Activated CD4-positive, alpha-beta T cell treated with anti-CD3 and anti-CD28 coated beads, Interleukin-2, amount 50 U/mL, for 16 hours (primary cell): ENCODE data around the gene ST7.

Source experiments
- DNase-seq: peaks from one replicate; pipeline ENCODE4 v3.0.0-alpha.2; 2020

Gene ST7

DNA sequence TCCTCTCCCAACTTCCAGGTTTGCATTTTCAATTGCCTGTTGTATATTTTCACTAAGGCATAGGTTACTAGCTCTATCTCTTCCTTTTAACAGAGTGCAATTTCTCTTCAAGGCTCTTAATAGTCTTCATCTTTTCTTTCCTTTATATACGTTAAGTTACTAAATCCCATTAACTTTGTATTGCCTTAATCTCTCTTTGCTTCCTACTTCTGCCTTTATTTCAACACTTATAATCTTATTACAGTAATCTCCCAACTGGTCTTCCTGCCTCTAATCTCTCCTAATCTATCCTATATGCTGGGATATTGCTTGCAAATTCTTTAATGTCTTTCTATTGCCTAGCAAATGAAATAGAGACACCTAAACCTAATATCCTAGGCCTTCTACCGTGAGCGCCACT, 26.1 kb downstream of the ST7 start:
- DNase-seq: no peak

DNA sequence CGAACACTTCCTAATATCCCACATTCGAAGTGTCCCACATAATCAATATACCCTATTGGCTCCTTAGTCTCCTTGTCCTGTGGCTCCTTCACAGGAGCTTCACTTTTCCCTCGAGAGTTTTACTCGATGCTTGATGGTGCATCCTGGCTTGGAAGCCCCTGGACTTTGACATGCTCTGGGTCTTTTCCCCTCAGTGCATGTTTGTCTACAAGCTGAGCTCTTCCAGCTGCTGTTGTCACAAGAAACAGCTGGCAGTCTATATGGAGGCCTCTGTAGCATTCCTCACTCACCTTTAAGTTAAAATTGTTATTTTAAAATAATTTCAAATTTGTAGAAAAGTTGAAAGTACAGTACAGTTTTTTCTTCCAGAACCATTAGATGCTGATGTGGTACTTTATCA, 27.1 kb downstream of the ST7 start:
- no peak for DNase-seq

- no peak for DNase-seq
Observed at GRCh38 chr7:116981939-116982338, 28.6 kb downstream of the ST7 start.

- DNase-seq: no peak
Observed at GRCh38 chr7:116984511-116984910, 31.2 kb downstream of the ST7 start.

GRCh38 chr7:116984917-116985316, 31.6 kb downstream of the ST7 start:
- DNase-seq: peak; percentile 49

DNA sequence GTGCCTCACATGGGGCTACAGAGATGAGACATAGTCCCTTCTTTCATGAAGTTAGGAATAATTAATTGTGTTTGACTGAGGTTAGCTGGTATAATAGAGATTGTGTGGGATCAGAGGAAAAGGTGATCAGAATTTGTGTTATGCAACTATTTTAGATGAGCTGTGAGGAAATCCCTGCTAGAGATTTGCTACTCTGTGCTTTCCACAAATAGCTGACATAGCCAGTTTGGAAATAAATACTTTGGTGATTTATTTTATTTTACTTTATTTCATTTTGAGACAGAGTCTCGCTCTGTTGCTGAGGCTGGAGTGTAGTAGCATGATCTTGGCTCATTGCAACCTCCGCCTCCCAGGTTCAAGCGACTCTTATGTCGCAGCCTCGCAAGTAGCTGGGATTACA, 32.3 kb downstream of the ST7 start:
- DNase-seq: no peak

DNA sequence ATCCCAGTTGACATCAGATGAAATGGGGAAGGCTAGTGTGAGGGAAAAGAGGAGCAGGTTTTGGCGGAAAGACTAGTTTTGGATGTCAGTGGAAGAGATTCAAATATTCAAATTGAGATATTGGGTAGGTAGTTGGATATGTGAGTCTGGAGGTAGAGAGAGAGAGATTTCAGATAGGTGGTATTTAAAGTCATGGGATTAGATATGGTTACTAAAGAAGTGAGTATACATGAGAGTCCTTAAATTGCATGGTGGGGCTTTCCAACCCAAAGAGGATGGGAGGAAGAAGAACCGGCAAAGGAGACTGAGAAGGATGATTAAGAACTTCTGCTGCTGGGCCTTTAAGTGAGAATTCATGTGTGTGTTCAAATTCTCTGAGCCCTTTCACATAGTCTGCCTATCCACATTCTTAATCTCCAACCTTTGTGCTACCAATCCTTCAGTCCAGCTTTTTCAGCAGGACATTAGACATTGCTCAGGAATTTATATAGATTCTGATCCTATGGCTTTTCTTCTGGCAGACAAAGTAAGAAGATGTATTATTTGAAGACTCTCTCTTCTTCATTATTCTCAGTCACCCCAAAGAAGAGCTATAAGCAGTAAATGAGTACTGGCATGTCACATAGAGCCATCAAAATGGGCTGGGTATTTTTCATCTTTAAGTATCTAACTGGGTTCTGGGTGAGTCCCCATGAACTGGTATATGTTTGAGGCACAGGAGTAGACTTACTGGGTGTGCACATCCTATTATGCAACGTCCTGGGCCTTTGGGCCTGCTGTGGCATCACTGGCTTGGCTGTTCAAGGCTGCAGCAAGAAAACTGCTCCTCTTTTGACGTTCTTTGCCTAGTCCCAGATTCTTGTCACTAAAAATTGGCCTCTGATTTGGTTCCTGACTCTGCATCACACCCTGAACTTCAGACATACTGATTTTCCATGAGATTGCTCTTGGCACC, 33.6 kb downstream of the ST7 start:
- peak; percentile 26 for DNase-seq

GRCh38 chr7:116988363-116988989, 35.2 kb downstream of the ST7 start:
- DNase-seq: no peak

GRCh38 chr7:116990056-116990455, 36.8 kb downstream of the ST7 start:
- no peak for DNase-seq

DNA sequence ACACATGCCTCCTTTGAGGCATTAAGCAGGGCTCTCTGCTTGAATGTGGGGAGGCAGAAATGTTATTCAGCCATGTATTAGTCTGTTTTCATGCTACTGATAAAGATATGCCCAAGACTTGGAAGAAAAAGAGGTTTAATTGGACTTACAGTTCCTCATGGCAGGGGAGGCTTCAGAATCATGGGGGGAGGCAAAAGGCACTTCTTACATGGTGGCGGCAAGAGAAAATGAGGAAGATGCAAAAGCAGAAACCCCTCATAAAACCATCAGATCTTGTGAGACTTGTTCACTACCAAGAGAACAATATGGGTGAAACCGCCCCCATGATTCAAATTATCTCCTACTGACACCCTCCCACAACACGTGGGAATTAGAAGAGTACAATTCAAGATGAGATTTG, 37.9 kb downstream of the ST7 start:
- no peak for DNase-seq

DNA sequence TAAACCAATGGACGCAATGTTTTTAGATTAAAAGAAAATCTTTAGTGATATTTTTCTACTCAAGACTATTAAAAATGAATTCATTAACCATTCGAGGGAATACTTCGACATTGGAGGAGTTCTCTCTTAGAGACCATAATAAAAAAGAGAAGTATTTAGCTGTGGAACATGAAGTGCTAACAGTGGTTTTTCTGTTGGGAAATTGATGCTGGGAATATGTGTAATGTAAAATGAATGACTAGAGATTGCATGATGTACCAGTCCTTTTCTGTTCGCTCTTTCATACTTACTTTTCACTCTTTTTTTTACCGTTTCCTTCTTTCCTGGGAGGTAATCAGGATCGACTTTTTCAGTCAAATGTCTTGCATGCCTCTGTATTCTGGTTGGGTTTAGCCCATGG, 41.3 kb downstream of the ST7 start:
- DNase-seq: no peak

GRCh38 chr7:116997972-116998371, 44.7 kb downstream of the ST7 start:
- no peak for DNase-seq

GRCh38 chr7:116998567-116999175, 45.4 kb downstream of the ST7 start:
- DNase-seq: no peak

DNA sequence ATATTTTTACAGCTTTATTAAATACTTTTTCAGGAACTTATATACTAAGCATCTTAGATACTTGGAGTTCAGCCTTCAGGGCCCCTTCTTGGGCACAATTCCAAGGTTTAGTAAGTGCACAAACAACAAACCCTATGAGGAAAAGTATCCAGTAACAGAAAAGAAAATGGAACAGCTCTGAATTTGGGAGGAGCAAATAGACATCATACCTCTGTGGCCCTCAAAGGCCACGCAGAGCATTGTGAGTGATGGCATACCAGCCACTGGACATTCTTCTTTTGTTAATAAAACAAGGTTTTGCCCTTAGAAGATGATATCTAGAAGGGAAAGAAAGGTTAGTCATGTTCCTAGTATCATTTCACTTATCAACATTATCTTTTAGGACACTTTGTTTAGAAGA, 46.0 kb downstream of the ST7 start:
- no peak for DNase-seq

DNA sequence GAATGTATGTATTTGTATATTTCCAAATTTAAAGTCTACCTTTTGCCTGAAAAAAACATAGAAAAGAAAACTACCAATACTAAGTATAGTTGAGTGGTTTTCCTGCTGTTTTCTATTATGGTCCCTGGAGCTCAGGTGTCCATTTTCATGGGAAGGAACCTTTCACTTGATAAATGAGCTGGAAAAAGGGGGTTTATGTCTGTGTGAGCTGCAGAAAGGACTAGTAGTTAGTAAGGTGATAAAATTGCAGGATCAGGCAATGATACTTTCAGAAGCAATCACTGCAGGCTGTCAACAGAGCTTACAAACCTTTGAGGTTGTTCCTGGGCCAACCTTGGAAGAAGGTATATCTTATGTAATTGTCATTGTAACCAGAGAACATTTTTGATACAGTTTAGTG, 48.0 kb downstream of the ST7 start:
- no peak for DNase-seq

GRCh38 chr7:117004899-117005298, 51.6 kb downstream of the ST7 start:
- DNase-seq: no peak

- DNase-seq: no peak
Observed at GRCh38 chr7:117005449-117005848, 52.1 kb downstream of the ST7 start.

GRCh38 chr7:117006907-117007684, 53.8 kb downstream of the ST7 start:
- DNase-seq: peak; percentile 57

DNA sequence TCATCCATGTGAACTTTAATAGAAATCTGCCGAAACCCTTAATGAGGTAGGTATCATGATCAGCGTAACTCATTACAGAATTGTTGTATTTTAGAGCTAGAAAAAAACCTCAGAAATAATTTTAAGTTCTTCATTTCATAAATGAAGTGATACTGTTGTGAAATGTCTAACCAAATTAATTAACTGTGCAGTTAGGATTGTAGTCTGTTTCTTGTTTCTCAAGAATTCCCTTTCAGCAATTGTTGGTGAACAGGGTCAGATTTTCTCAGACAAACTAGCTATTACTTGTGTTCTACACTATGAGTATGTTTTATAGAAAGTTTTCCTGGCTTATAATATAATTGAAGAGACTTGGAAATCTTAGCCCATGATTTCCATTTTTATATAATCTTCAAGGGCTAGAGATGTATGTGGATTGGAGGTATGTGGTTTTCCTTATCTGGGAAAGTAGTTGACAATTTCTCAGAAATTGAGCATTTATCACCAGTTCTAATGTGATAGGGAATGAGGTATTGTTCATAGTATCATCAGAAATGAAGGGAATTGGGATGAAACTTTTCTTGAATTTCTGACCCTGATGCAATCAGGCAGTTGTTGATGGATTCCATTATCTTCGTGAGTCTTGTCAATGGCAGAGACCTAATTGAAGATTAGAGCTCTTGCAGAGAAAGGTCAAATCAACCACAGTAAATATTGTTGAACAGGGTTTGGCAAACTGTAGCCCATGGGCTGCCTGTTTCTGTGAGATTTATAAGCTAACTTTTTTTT, 55.0 kb downstream of the ST7 start:
- no peak for DNase-seq

GRCh38 chr7:117008886-117009531, 55.7 kb downstream of the ST7 start:
- peak; percentile 81 for DNase-seq

DNA sequence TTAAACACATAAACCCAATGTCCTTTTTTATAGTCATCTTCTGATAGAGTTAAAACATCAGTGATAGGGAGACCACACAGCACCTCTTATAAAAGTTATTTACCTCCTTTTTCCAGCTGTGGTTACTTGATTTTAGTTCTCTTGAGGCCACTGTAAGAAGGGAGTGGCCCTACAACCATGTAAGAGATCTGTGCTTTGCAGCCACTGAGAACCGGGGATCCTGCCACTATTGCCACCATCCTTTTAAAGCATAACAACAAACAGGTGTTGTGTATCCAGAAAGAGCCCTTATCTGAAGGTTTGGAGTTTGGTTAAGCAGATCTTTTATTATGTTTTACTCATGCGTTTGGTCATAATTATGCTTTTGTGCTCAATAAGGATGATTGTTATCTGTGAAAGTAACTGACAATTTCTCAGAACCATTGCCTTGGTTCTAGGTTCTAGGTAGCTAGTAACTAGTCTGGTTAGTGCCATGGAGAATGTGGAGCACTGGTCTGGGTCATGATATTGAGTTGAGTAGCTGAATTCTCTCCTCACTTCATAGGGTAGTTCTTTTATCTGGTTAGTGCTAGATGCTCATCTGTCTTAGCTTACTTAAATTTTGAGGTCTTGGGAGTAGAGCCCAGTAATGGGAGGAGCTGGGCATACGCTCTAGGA, 56.5 kb downstream of the ST7 start:
- peak; percentile 43 for DNase-seq
